ENCODE results near the gene NCOR2.

The NCOR2 gene

GRCh38 chr12:124566997-124567672 lies at the start of gene NCOR2:
NCOR2 (minus strand) TSS chr12:124567612; CDS start chr12:124495251, 72,361 bp downstream.
- no peaks in the 10 kb centered on the region for H3K36me3 ChIP-seq (replicated peaks)
- no peaks in the 10 kb centered on the region for H3K9me3 ChIP-seq
- no peaks in the 10 kb centered on the region for H3K27me3 ChIP-seq (ENCODE audit: low read depth)
- peak in 1 of 2 experiments; percentile 55 for DNase-seq (ENCODE audit: low spot score in 2 of 2)
- peaks cover 17% of the 10 kb centered on the region for H3K4me1 ChIP-seq
- in situ Hi-C loops (cut with MboI; ENCODE audit: low sequenced_read_pairs) = no loop called here
- H3K4me3 ChIP-seq = peak within 1 kb of the TSS; percentile 91

GRCh38 chr12:124616394-124617221 lies 49.2 kb upstream of the NCOR2 start:
- no peaks in the 10 kb centered on the region for H3K4me1 ChIP-seq
- H3K27me3 ChIP-seq (ENCODE audit: low read depth) = no peaks in the 10 kb centered on the region
- in situ Hi-C loops (cut with MboI; ENCODE audit: low sequenced_read_pairs) = no loop called here
- DNase-seq (ENCODE audit: low spot score in 2 of 2) = no peak
- no peaks in the 10 kb centered on the region for H3K36me3 ChIP-seq (replicated peaks)
- H3K4me3 ChIP-seq = no peak overlapping the region
- no peaks in the 10 kb centered on the region for H3K9me3 ChIP-seq

- in situ Hi-C loops (cut with MboI; ENCODE audit: low sequenced_read_pairs) = no loop called here
- H3K4me3 ChIP-seq = no peak overlapping the region
- H3K9me3 ChIP-seq = no peaks in the 10 kb centered on the region
- H3K27me3 ChIP-seq (ENCODE audit: low read depth) = no peaks in the 10 kb centered on the region
- DNase-seq (ENCODE audit: low spot score in 2 of 2) = no peak
- H3K4me1 ChIP-seq = no peaks in the 10 kb centered on the region
- no peaks in the 10 kb centered on the region for H3K36me3 ChIP-seq (replicated peaks)
These were observed 47.3 kb upstream of the NCOR2 start for GRCh38 chr12:124614512-124615292.

GRCh38 chr12:124613151-124613585 lies 45.8 kb upstream of the NCOR2 start:
- H3K36me3 ChIP-seq (replicated peaks) = no peaks in the 10 kb centered on the region
- in situ Hi-C loops (cut with MboI; ENCODE audit: low sequenced_read_pairs) = no loop called here
- no peaks in the 10 kb centered on the region for H3K27me3 ChIP-seq (ENCODE audit: low read depth)
- H3K4me1 ChIP-seq = no peaks in the 10 kb centered on the region
- H3K9me3 ChIP-seq = no peaks in the 10 kb centered on the region
- H3K4me3 ChIP-seq = no peak overlapping the region
- DNase-seq (ENCODE audit: low spot score in 2 of 2) = no peak

GRCh38 chr12:124612410-124612680 lies 44.9 kb upstream of the NCOR2 start:
- Histone ChIP-seq H3K4me1 (no peaks in the 10 kb centered on the region), H3K9me3 (no peaks in the 10 kb centered on the region), H3K4me3 (no peak overlapping the region), H3K36me3 (replicated peaks) (no peaks in the 10 kb centered on the region), H3K27me3 (ENCODE audit: low read depth) (no peaks in the 10 kb centered on the region)
- in situ Hi-C loops (cut with MboI; ENCODE audit: low sequenced_read_pairs) = no loop called here
- DNase-seq (ENCODE audit: low spot score in 2 of 2) = no peak

- Histone ChIP-seq H3K9me3 (no peaks in the 10 kb centered on the region), H3K4me3 (no peak overlapping the region), H3K36me3 (replicated peaks) (no peaks in the 10 kb centered on the region), H3K27me3 (ENCODE audit: low read depth) (no peaks in the 10 kb centered on the region), H3K4me1 (no peaks in the 10 kb centered on the region)
- in situ Hi-C loops (cut with MboI; ENCODE audit: low sequenced_read_pairs) = no loop called here
- DNase-seq (ENCODE audit: low spot score in 2 of 2) = no peak
These were observed 44.4 kb upstream of the NCOR2 start for GRCh38 chr12:124611559-124612409.

GRCh38 chr12:124610629-124611558 lies 43.5 kb upstream of the NCOR2 start:
- H3K27me3 ChIP-seq (ENCODE audit: low read depth) = no peaks in the 10 kb centered on the region
- H3K4me3 ChIP-seq = no peak overlapping the region
- no peak for DNase-seq (ENCODE audit: low spot score in 2 of 2)
- in situ Hi-C loops (cut with MboI; ENCODE audit: low sequenced_read_pairs) = no loop called here
- no peaks in the 10 kb centered on the region for H3K4me1 ChIP-seq
- no peaks in the 10 kb centered on the region for H3K36me3 ChIP-seq (replicated peaks)
- no peaks in the 10 kb centered on the region for H3K9me3 ChIP-seq

- no peaks in the 10 kb centered on the region for H3K27me3 ChIP-seq (ENCODE audit: low read depth)
- DNase-seq (ENCODE audit: low spot score in 2 of 2) = no peak
These were observed 42.7 kb upstream of the NCOR2 start for GRCh38 chr12:124610021-124610612.

GRCh38 chr12:124609041-124609989 lies 41.9 kb upstream of the NCOR2 start:
- Histone ChIP-seq H3K4me1 (no peaks in the 10 kb centered on the region), H3K36me3 (replicated peaks) (no peaks in the 10 kb centered on the region), H3K4me3 (no peak overlapping the region), H3K27me3 (ENCODE audit: low read depth) (no peaks in the 10 kb centered on the region), H3K9me3 (no peaks in the 10 kb centered on the region)
- peak in 1 of 2 experiments; percentile 52 for DNase-seq (ENCODE audit: low spot score in 2 of 2)
- in situ Hi-C loops (cut with MboI; ENCODE audit: low sequenced_read_pairs) = no loop called here

More at GRCh38 chr12:124610021-124610612, 42.7 kb upstream of the NCOR2 start:
- in situ Hi-C loops (cut with MboI; ENCODE audit: low sequenced_read_pairs) = no loop called here
- Histone ChIP-seq H3K4me1 (no peaks in the 10 kb centered on the region), H3K36me3 (replicated peaks) (no peaks in the 10 kb centered on the region), H3K9me3 (no peaks in the 10 kb centered on the region), H3K4me3 (no peak overlapping the region)

- no peak for DNase-seq (ENCODE audit: low spot score in 2 of 2)
- Histone ChIP-seq H3K9me3 (no peaks in the 10 kb centered on the region), H3K4me1 (no peaks in the 10 kb centered on the region), H3K4me3 (no peak overlapping the region), H3K27me3 (ENCODE audit: low read depth) (no peaks in the 10 kb centered on the region), H3K36me3 (replicated peaks) (no peaks in the 10 kb centered on the region)
- in situ Hi-C loops (cut with MboI; ENCODE audit: low sequenced_read_pairs) = no loop called here
These were observed 41.0 kb upstream of the NCOR2 start for GRCh38 chr12:124608450-124608870.

- Histone ChIP-seq H3K27me3 (ENCODE audit: low read depth) (no peaks in the 10 kb centered on the region), H3K4me3 (no peak overlapping the region), H3K36me3 (replicated peaks) (no peaks in the 10 kb centered on the region), H3K4me1 (no peaks in the 10 kb centered on the region), H3K9me3 (no peaks in the 10 kb centered on the region)
- in situ Hi-C loops (cut with MboI; ENCODE audit: low sequenced_read_pairs) = no loop called here
- no peak for DNase-seq (ENCODE audit: low spot score in 2 of 2)
These were observed 40.4 kb upstream of the NCOR2 start for GRCh38 chr12:124607681-124608425.

All from HAP-1 (cell line).